GM10266 (cell line): ENCODE measurements around the gene HERPUD2.

ENCODE experiments used
- DNase-seq: peaks from one replicate; pipeline ENCODE4 v3.0.0; 2012; ENCODE audit errors: extremely low spot score
- CTCF ChIP-seq: IDR thresholded peaks from 2 replicates; pipeline ENCODE4 v1.5.1; 2012; ENCODE audit warnings: mild to moderate bottlenecking, low read depth; ENCODE audit not compliant: control insufficient read depth, insufficient read depth; ENCODE audit errors: missing control alignments

Gene HERPUD2

GRCh38 chr7:35630024-35630972 is 64.6 kb downstream of the HERPUD2 start:
- no peak for DNase-seq
- no peak for TF ChIP-seq CTCF

- DNase-seq = peak; percentile 61
- peak; percentile 87 for TF ChIP-seq CTCF
These were observed 70.4 kb downstream of the HERPUD2 start for GRCh38 chr7:35624299-35625186.

- no peak for DNase-seq
- TF ChIP-seq CTCF = no peak
These were observed 71.6 kb downstream of the HERPUD2 start for GRCh38 chr7:35623381-35623780.

GRCh38 chr7:35619863-35620262 is 75.1 kb downstream of the HERPUD2 start:
- TF ChIP-seq CTCF = no peak
- DNase-seq = no peak

- TF ChIP-seq CTCF = no peak
- DNase-seq = no peak
These were observed 77.9 kb downstream of the HERPUD2 start for GRCh38 chr7:35617041-35617440.

- TF ChIP-seq CTCF = no peak
- no peak for DNase-seq
These were observed 81.8 kb downstream of the HERPUD2 start for GRCh38 chr7:35613150-35613549.

- DNase-seq = no peak
These were observed 89.2 kb downstream of the HERPUD2 start for GRCh38 chr7:35605760-35606159.

More at GRCh38 chr7:35605760-35606159, 89.2 kb downstream of the HERPUD2 start:
- no peak for TF ChIP-seq CTCF
